Skeletal muscle cell (primary cell): ENCODE measurements around the gene COPS9.

ENCODE experiments used
- DNase-seq: peaks from one replicate; pipeline ENCODE4 v3.0.0-alpha.2; 2010; ENCODE audit warnings: low read depth
- H3K4me3 ChIP-seq: 2 replicates; pipeline ENCODE4 v1.5.1; 2011; ENCODE audit warnings: low read depth, mild to moderate bottlenecking, control low read depth, low read length, moderate library complexity

COPS9 gene

GRCh38 chr2:240166761-240167587, 30.9 kb upstream of the COPS9 start:
- H3K4me3 ChIP-seq = no peak overlapping the region
- DNase-seq = no peak

DNA sequence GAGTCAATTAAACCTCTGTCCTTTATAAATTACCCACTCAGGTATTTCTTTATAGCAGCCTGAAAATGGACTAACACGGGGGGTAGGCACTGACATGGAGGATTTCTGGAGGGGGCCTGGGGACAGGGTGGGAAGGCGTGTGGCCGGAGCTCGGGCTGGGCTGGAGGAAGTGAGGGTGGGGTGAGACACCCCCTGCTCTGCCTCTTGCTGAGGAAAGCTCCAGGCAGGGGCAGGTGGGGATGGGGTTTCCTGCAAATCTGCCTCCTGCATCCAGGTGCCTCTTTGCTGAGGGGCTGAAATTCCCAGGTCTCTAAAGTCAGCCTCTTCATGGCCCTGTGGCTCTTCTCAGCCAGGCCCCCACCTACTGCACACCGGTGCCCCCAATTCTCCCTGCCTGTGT, 30.1 kb upstream of the COPS9 start:
- no peak for DNase-seq
- H3K4me3 ChIP-seq = no peak overlapping the region

- no peak overlapping the region for H3K4me3 ChIP-seq
- DNase-seq = no peak
These were observed 29.6 kb upstream of the COPS9 start for GRCh38 chr2:240165661-240166060.

- DNase-seq = no peak
These were observed 28.9 kb upstream of the COPS9 start for GRCh38 chr2:240165034-240165433.

GRCh38 chr2:240164586-240164985, 28.5 kb upstream of the COPS9 start:
- no peak for DNase-seq

More at GRCh38 chr2:240165034-240165433, 28.9 kb upstream of the COPS9 start:
- H3K4me3 ChIP-seq = no peak overlapping the region

DNA sequence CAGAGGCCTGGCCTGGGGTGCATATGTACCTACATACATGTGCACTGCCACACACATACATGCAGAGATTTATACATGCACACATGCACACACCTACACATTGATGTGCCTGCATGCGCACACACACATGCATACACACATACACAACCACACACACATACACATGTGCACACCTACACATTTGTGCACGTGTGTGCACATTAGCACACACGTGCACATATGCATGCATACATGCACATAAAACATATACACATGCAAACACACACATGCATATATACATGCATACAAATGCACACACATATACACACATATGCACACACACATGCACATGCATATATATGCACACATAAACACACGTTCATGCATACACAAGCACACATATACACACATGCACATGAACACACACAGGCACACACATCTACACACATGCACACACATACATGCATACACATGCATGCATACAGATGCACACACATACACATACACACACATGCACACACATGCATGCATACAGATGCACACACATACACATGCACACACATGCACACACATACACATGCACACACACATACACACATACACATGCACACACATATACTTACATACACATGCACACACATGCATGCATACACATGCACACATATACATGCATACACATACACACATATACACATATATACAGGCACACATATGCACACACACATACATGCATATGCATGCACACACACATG, 27.9 kb upstream of the COPS9 start:
- no peak overlapping the region for H3K4me3 ChIP-seq
- DNase-seq = no peak

More at GRCh38 chr2:240164586-240164985, 28.5 kb upstream of the COPS9 start:
- H3K4me3 ChIP-seq = no peak overlapping the region

DNA sequence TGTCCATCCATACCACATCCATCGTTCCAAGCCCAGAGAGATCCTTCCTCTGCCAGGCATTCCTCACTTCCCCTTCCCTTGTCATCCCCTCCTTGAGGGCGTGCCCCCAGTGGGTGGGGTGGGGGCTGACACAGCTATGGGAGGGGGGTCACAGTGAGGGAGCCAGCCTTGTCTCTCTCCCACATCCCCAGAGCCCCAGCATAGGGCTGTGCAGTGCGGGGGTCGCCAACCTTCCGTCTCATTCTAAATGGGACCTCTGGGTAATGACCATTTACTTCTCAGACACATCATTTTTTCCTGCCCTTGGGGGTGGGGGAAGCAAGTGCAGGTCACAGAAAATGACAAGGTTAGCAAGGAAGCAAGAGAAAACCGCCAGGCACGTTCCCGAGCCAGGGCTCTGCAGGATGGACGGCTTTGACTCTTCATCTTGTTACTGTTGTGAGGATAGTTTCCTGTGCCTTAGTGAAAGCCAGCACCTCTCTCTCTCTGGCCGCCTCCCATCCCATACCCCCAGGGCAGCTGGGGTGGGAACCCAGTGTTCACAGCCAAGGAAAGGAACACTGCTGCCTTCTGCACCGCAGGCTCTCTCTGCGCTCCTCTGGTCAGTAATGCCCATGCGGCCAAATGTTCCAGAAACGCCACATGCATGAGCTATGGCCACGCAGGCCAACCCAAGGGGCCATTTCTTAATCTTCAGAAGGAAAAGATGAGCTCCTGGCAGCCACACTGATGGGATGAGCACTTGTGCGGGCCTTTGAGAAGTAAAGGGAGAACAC, 27.0 kb upstream of the COPS9 start:
- no peak for DNase-seq
- no peak overlapping the region for H3K4me3 ChIP-seq

DNA sequence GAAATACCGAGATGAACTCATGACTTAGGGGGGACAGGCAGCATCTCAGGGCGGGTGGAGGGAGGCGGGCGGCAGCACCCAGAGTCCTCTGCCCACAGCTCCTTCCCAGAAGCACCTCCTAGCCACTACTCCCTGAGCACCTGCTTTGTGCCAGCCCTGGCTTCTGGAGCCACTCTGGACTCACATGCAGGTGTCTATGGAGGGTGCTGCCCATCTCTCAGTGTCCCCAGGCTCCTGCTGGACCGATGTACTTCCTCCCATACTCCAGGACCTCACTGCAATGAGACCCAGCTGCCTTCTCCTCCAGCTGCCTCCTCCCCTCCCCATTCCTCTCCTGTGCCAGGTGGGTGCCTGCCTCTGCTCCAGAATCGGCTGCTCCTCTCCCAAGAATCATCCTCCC, 26.4 kb upstream of the COPS9 start:
- no peak overlapping the region for H3K4me3 ChIP-seq
- DNase-seq = no peak

- DNase-seq = no peak
- no peak overlapping the region for H3K4me3 ChIP-seq
These were observed 25.9 kb upstream of the COPS9 start for GRCh38 chr2:240162032-240162431.

DNA sequence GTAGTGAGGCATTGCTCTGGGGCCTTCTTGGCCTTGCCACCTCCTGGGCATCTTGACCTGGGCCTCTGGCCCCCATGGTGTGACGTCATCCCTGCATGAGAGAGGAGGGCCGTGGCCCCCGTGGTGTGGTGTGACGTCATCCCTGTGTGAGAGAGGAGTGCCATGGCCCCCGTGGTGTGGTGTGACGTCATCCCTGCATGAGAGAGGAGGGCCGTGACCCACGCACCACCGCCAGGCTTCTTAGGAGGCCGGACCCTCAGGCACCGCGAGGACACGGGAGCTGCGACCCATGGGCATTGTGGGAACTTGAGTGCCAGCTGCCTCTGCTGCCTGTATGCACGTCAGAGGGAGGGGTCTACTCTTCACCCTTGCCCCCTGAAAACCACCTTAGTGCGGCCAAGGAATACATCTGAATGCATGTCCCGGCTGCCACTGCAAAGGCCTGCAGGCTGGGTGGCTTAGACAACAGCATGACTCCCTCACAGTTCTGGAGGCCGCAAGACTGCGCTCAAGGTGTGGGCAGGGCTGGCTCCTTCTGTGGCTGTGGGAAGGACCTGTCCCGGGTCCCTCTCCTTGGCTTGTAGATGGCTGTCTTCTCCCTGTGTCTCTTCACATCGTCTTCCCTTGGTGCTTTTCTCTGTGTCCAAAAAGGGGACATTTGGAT, 25.1 kb upstream of the COPS9 start:
- no peak for DNase-seq

GRCh38 chr2:240160291-240161086, 24.4 kb upstream of the COPS9 start:
- no peak for DNase-seq
- no peak overlapping the region for H3K4me3 ChIP-seq

More for the DNA sequence above, 25.1 kb upstream of the COPS9 start:
- no peak overlapping the region for H3K4me3 ChIP-seq

DNA sequence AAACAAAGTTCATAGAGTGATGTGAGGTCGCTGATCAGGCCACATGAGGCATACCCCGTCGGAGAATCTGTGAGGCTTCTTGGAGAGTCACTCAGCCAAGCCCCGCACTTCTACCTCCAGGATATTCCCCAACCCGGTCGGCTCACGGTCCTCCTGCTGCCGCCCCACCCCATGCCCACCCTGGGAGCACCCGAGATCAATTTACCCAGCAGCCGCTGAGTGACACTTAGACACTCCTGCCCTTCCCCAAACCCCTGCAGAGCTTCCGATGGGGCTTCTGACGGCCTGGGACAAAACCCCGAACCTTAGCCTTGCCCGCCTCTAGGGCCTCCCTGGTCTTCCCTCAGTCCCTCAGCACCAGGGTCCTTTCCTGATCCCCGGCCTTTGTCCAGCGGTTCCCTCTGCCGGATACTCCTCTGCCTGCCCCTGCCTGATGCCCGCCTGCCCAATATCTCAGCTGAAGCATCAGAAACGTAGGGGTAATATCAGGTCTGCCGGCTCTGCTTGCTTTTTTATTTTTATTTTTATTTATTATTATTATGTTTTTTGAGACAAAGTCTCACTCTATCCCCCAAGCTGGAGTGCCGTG, 23.2 kb upstream of the COPS9 start:
- H3K4me3 ChIP-seq = no peak overlapping the region
- DNase-seq = no peak

DNA sequence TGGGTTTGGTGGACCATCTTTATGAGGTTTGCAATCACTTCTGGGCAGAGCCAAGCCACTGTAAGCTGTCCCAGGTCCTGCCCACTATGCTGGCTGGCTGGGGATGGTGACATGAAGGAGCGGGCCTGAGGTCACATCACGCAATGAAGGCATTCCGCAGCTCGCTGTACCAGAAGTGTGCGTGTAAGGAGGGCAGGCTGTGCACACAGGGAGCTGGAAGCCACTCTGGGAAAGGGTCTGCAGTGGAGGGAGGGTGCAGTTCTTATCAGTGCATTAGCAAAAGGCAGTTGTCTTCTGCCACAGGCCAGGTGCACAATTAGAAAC, 21.0 kb upstream of the COPS9 start:
- no peak overlapping the region for H3K4me3 ChIP-seq
- DNase-seq = no peak

- no peak overlapping the region for H3K4me3 ChIP-seq
- no peak for DNase-seq
These were observed 20.5 kb upstream of the COPS9 start for GRCh38 chr2:240156435-240157146.

DNA sequence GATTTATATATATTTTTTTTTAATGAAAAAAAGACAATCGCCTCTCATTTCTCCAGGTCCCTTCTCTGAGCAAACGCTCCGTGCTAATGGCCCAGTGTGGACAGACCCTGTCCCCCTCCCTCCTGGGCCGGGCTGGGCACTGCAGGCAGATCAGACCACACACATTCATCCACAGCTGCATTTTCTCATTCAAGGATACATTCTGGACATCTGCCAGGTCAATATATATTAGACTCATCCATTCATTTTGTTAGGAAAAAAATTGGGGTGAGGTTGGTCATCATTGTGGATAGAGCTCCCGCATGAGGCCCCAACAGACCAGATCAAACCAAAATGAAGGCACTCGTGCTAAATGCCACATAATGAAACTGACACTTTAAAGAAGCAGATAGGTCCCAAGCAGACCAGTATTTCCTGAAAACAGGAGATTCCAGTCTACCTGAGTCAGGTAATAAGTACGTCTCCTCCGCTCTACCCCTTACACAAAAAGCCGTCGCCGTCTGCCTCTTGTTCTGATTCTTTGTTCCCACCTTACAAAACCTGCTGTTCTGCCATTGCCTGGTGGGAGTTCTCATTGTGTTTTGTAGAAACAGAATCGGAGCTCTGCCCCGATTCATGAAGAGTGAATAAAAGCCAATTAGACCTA, 19.8 kb upstream of the COPS9 start:
- no peak for DNase-seq
- H3K4me3 ChIP-seq = no peak overlapping the region

DNA sequence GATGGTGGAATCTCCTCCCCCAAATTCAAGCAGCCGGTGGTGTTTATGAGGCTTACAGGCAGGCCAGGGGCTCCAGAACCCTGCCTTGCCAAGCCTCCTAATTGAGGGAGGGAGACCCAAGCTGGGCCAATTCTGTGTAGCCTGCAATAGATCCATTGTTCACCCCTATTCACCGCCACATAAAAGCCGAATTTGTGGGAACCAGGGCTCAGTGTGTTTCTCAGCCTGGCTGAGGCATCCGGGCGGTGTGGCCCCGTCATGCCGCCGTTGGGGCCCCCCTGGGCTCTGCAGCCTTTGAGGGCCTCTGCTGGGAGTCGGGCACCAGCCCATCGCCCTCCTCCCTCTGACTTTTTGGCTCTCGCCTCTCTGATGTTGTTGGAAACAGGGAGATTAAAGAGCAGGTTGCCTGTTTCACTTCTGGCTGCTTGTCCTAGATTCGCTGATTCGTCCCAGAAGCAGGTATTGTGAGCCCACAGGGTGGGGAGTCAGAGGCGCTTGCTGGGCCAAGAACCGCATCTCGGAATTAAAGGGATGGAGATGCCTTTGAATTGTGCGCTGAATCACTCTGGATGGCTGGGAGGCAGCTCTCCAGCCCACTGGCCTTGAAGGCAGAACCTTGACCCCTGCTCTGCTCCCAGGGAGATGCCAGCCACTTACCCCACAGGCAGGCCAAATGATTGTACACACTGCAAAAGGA, 19.1 kb upstream of the COPS9 start:
- H3K4me3 ChIP-seq = no peak overlapping the region
- DNase-seq = no peak

DNA sequence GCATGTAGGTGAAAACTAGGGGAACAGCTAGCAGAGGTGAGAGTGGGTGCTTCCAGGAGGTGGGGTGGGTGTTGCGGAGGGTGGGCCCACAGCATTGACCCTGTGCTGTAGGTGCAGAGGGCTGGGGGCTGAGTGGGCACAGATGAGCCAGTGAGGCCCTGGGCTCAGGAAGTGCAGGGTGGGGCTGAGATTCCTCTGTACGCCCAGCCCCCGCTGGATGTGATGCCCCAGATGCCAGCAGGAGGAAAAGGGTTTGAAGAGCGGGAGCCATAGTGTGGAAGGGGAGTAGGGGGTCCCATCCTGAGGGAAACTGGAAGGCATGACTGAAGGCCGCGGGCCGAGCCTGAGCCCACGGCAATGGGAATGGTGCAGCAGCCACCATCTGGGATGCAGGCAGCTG, 18.5 kb upstream of the COPS9 start:
- DNase-seq = no peak
- H3K4me3 ChIP-seq = no peak overlapping the region
